ENCODE data around the gene MYO1E. TPM values are rescaled to one million over a fixed set of nuclear protein-coding genes. Genes with fewer than 3 reads are reported as not detected.
A peak's percentile ranks its signal among the peaks of the same experiment; 100 is the strongest.

MYO1E gene
- total RNA-seq, 4 donors from 2014 or later, result 49.7 to 135 (median 82.2) TPM

DNA sequence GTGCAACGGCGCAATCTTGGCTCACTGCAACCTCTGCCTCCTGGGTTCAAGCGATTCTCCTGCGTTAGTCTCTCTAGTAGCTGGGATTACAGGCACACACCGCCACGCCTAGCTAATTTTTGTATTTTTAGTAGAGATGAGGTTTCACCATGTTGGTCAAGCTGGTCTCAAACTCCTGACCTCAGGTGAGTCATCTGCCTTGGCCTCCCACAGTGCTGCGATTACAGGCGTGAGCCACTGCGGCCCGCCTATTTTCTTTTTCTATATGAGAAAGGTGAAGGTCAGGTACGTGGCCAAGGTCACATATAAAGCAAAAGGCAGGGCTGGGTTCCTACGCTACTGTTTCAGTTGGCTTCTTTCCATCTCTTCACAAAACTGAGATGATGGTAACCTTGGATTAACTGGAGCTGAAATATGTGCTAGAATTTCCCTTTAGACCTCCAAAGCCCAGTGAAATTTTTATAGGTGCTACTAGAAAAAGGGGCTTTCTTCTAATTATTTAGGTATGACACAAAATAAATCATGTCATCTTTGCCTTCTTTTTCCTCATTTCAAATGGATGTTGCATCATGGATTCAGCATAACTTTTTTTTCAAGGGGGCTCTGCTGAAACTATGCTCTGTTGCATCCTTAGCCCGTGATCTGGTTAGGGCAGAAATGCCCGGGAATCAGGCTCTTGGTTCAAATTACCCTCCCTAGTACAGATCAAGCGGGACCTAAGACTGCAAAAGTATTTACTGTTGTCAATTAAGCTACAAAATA lies 68.5 kb downstream of the MYO1E start:
- H3K4me3 ChIP-seq, result no peak overlapping the region
- H3K9me3 ChIP-seq, result no peaks in the 10 kb centered on the region
- peak overlapping the region in 1 of 4 donors; percentile 66 for H3K27ac ChIP-seq
- H3K27me3 ChIP-seq, result no peaks in the 10 kb centered on the region
- no peaks in the 10 kb centered on the region for H3K36me3 ChIP-seq
- intact Hi-C loops (cut with DNase I), result no loop called here
- TF ChIP-seq, protein P1, sequence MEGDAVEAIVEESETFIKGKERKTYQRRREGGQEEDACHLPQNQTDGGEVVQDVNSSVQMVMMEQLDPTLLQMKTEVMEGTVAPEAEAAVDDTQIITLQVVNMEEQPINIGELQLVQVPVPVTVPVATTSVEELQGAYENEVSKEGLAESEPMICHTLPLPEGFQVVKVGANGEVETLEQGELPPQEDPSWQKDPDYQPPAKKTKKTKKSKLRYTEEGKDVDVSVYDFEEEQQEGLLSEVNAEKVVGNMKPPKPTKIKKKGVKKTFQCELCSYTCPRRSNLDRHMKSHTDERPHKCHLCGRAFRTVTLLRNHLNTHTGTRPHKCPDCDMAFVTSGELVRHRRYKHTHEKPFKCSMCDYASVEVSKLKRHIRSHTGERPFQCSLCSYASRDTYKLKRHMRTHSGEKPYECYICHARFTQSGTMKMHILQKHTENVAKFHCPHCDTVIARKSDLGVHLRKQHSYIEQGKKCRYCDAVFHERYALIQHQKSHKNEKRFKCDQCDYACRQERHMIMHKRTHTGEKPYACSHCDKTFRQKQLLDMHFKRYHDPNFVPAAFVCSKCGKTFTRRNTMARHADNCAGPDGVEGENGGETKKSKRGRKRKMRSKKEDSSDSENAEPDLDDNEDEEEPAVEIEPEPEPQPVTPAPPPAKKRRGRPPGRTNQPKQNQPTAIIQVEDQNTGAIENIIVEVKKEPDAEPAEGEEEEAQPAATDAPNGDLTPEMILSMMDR (IDR thresholded peaks at IDR 0.05), result no peak
- no peak for TF ChIP-seq POLR2A (IDR thresholded peaks at IDR 0.05)
- 81 to 84% methylated on average over 15 of the region's 15 CpGs for WGBS, 2 donors
- peaks cover 18 to 64% (median 32%) of the 10 kb centered on the region in 3 donors for H3K4me1 ChIP-seq
- no peak for DNase-seq

DNA sequence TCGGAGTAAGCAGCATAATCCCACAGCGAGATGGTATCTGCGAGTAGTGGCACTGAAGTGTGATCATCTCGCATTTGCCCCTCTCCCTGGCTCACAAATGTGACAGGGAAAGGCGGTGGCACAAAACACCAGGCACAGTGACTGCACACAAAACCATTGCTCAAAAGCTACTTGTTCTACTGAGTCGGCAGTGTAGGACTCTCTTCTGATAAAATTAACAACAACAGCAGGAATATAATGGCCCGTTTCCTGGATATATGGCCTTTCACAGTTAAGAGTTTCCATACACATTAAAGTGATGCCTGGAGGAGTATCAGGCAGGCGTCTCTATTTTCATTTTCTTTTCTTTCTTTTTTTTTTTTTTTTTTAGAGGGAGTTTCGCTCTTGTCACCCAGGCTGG lies 69.0 kb downstream of the MYO1E start:
- no peak for DNase-seq
- H3K36me3 ChIP-seq, result no peaks in the 10 kb centered on the region

DNA sequence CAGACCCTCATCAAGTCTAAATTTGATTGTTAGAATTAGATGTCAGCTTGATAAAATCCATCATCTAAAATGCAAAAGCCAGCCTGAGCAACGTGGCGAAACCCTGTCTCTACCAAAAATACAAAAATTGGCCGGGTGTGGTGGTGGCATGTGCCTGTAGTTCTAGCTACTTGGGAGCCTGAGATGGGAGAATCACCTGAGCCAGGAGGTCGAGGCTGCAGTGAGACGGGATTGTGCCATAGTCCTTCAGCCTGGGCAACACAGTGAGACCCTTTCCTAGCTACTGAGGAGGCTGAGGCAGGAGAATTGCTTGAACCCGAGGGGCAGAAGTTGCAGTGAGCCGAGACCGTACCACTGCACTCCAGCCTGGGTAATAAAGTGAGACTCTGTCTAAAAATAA lies 69.5 kb downstream of the MYO1E start:
- intact Hi-C loops (cut with DNase I), result no loop called here
- Histone ChIP-seq H3K27me3 (no peaks in the 10 kb centered on the region), H3K4me1 (peaks cover 18 to 75% (median 32%) of the 10 kb centered on the region in 3 donors), H3K4me3 (no peak overlapping the region), H3K36me3 (no peaks in the 10 kb centered on the region), H3K27ac (no peak overlapping the region), H3K9me3 (no peaks in the 10 kb centered on the region)
- DNase-seq, result no peak
- TF ChIP-seq, protein P1 (IDR thresholded peaks at IDR 0.05), result no peak
- TF ChIP-seq POLR2A (IDR thresholded peaks at IDR 0.05), result no peak
- 77 to 92% methylated on average over 8 of the region's 8 CpGs for WGBS, 2 donors

More for the DNA sequence above, 69.0 kb downstream of the MYO1E start:
- TF ChIP-seq, protein P1 (IDR thresholded peaks at IDR 0.05), result no peak
- no peak for TF ChIP-seq POLR2A (IDR thresholded peaks at IDR 0.05)
- intact Hi-C loops (cut with DNase I), result no loop called here
- peaks cover 18 to 70% (median 32%) of the 10 kb centered on the region in 3 donors for H3K4me1 ChIP-seq
- no peaks in the 10 kb centered on the region for H3K9me3 ChIP-seq
- 88 to 99% methylated on average over 9 of the region's 9 CpGs for WGBS, 2 donors
- H3K27ac ChIP-seq, result peak overlapping the region in 1 of 4 donors; percentile 7
- H3K4me3 ChIP-seq, result no peak overlapping the region
- no peaks in the 10 kb centered on the region for H3K27me3 ChIP-seq

DNA sequence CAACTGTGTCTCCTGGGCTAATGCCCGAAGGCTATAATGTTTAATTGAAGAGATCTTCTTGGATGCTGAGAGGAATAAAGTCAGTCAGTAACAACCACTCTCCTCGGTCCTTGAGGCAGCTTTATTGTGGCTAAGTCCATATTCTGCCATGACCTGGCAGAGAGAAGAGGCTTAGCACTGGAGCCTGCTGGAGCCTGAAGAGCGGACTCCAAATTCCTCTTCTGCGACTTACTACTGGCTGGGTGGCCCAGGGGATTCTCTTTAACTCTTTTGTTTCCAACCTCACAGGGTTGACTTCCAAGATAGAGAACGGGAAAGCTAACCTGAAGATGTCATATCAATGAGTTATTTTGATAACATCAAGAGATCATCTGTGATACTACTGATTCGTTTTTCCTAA lies 71.1 kb downstream of the MYO1E start:
- Histone ChIP-seq H3K27me3 (no peaks in the 10 kb centered on the region), H3K9me3 (no peaks in the 10 kb centered on the region), H3K4me3 (no peak overlapping the region), H3K27ac (no peak overlapping the region), H3K4me1 (peaks cover 12 to 75% (median 22%) of the 10 kb centered on the region in 3 donors), H3K36me3 (no peaks in the 10 kb centered on the region)
- intact Hi-C loops (cut with DNase I), result no loop called here
- TF ChIP-seq, protein P1 (IDR thresholded peaks at IDR 0.05), result no peak
- no peak for TF ChIP-seq POLR2A (IDR thresholded peaks at IDR 0.05)
- 91% methylated on average over 5 to 6 of the region's 6 CpGs for WGBS, 2 donors
- no peak for DNase-seq

DNA sequence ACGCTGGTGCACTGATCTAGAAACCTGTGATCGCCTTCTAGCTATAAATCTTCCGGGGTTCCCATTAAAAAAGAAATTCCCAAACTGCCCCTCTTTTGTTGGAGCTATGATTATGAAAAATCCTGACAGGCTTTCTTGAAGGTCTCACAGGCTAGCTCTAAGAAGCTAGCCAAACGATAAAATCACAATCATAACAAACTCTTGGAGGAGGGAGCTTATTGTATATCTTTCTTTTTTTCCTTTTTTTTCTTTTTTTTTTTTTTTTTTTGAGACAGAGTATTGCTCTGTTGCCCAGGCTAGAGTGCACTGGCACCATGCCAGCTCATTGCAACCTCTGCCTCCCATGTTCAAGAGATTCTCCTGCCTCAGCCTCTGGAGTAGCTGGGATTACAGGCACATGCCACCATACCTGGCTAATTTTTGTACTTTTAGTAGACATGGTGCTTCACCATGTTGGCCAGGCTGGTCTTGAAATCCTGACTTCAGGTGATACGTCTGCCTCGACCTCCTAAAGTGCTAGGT lies 72.0 kb downstream of the MYO1E start:
- Histone ChIP-seq H3K4me3 (peak overlapping the region in 2 of 4 donors; percentile 3 to 9), H3K27ac (peak overlapping the region; percentile 35 to 77 (median 68)), H3K36me3 (no peaks in the 10 kb centered on the region), H3K9me3 (no peaks in the 10 kb centered on the region), H3K4me1 (peaks cover 18 to 75% (median 30%) of the 10 kb centered on the region in 3 donors), H3K27me3 (no peaks in the 10 kb centered on the region)
- TF ChIP-seq, protein P1 (IDR thresholded peaks at IDR 0.05), result no peak
- TF ChIP-seq POLR2A (IDR thresholded peaks at IDR 0.05), result no peak
- intact Hi-C loops (cut with DNase I), result no loop called here
- WGBS, 2 donors, result 34 to 35% methylated on average over 6 of the region's 6 CpGs
- DNase-seq, result no peak
